HCT116 (cell line): ENCODE results near the gene TPM2. TPM values are rescaled to one million over a fixed set of nuclear protein-coding genes. Genes with fewer than 3 reads are reported as not detected.

Experiments
- ATAC-seq: fragments of 200-7000 bp; cut with Tn5 transposase; 2 replicates; pipeline ENCODE4 v1.9.1; 2020; ENCODE audit warnings: mild to moderate bottlenecking, moderate library complexity
- BruUV-seq: library from RNA; stranded (reverse); fragments of 400-500 nt; replicated peaks from 2 replicates; lab custom pipeline; 2021; lab: Mats Ljungman, UMichigan
- CTCF ChIA-PET: fragments of 300-600 bp; sonication (Branson Sonifier 250); formaldehyde crosslinking; loops from one replicate; lab custom pipeline; 2021; ENCODE audit warnings: antibody characterized with exemption; lab: Charles Lee
- POLR2A ChIA-PET: fragments of 300-600, 350-600 bp; sonication (Branson Sonifier 250); formaldehyde crosslinking; loops from one replicate; lab custom pipeline; 2021; ENCODE audit warnings: antibody characterized with exemption; lab: Charles Lee
- RAD21 ChIA-PET, 2 experiments: fragments of 300-600 bp; sonication (Branson Sonifier 250); formaldehyde crosslinking; loops; one replicate each; lab custom pipeline; 2023; ENCODE audit warnings: low total read pairs in 2 of 2; ENCODE audit not compliant: uncharacterized antibody in 2 of 2, unreplicated experiment in 2 of 2, low non-redundant PET in 1 of 2; lab: Charles Lee
- DNase-seq: peaks from one replicate; pipeline ENCODE4 v3.0.0-alpha.2; 2010; ENCODE audit warnings: low read depth, low spot score
- H2AFZ ChIP-seq: fragments of 200-600 bp; shearing (Covaris generic), sonication (generic); 2 replicates; pipeline ENCODE4 v1.6.1; 2017; ENCODE audit warnings: low read depth, mixed run types, mixed read lengths, antibody characterized with exemption, low read length; ENCODE audit not compliant: poor library complexity, severe bottlenecking
- H3K27ac ChIP-seq: 2 replicates; pipeline ENCODE4 v1.5.1; 2012; ENCODE audit warnings: low read depth, low read length
- H3K27me3 ChIP-seq: fragments of 200-600 bp; sonication (generic); 2 replicates; pipeline ENCODE4 v1.6.1; 2016; ENCODE audit warnings: mixed run types, low read length, mixed read lengths; ENCODE audit not compliant: insufficient read depth
- H3K36me3 ChIP-seq, 2 experiments: fragments of 200-500 bp in 1 of 2; fragments of 200-600 bp in 1 of 2; sonication (Bioruptor generic) in 1 of 2; sonication (generic) in 1 of 2; 2 replicates each; pipeline versions ENCODE4 v1.5.1 to v1.6.1; 2014 to 2016; ENCODE audit warnings: low read length in 2 of 2, inconsistent platforms in 1 of 2, mixed read lengths in 1 of 2, mixed run types in 1 of 2; ENCODE audit not compliant: insufficient read depth in 2 of 2, control insufficient read depth in 1 of 2
- H3K4me1 ChIP-seq, 2 experiments: fragments of 200-600 bp in 1 of 2; sonication (generic) in 1 of 2; 2 replicates each; pipeline versions ENCODE4 v1.5.1 to v1.6.1; 2012 to 2017; ENCODE audit warnings: low read length in 2 of 2, inconsistent platforms in 1 of 2, mild to moderate bottlenecking in 1 of 2, mixed read lengths in 1 of 2, mixed run types in 1 of 2, moderate library complexity in 1 of 2; ENCODE audit not compliant: insufficient read depth in 2 of 2, control insufficient read depth in 1 of 2
- H3K4me2 ChIP-seq: fragments of 200-600 bp; sonication (generic); 2 replicates; pipeline ENCODE4 v1.6.1; 2017; ENCODE audit warnings: mixed run types, low read length, mixed read lengths
- H3K4me3 ChIP-seq, 2 experiments: fragments of 200-600 bp in 1 of 2; sonication (generic) in 1 of 2; replicated peaks in 1 of 2; 2 replicates each; pipeline ENCODE4 v1.5.1; 2011 to 2016; ENCODE audit warnings: low read length in 2 of 2, control low read depth in 1 of 2, low read depth in 1 of 2, mild to moderate bottlenecking in 1 of 2, mixed read lengths in 1 of 2, mixed run types in 1 of 2
- H3K79me2 ChIP-seq: fragments of 200-600 bp; sonication (generic); 2 replicates; pipeline ENCODE4 v1.6.1; 2017; ENCODE audit warnings: mild to moderate bottlenecking, mixed run types, low read length, moderate library complexity, mixed read lengths; ENCODE audit not compliant: insufficient read depth
- H3K9ac ChIP-seq: fragments of 200-600 bp; sonication (generic); 2 replicates; pipeline ENCODE4 v1.6.1; 2016; ENCODE audit warnings: low read length, mixed read lengths
- H3K9me2 ChIP-seq: fragments of 200-600 bp; sonication (generic), shearing (Covaris generic); 2 replicates; pipeline ENCODE4 v1.6.1; 2017; ENCODE audit warnings: mixed run types, mild to moderate bottlenecking, moderate library complexity; ENCODE audit not compliant: insufficient read depth
- H3K9me3 ChIP-seq, 2 experiments: fragments of 200-500 bp in 1 of 2; fragments of 200-600 bp in 1 of 2; sonication (Bioruptor generic) in 1 of 2; sonication (generic) in 1 of 2; 2 replicates each; pipeline ENCODE4 v1.6.1; 2014 to 2017; ENCODE audit warnings: low read length in 2 of 2, mixed read lengths in 2 of 2, inconsistent platforms in 1 of 2, low read depth in 1 of 2, mild to moderate bottlenecking in 1 of 2, mixed run types in 1 of 2, moderate library complexity in 1 of 2; ENCODE audit not compliant: control insufficient read depth in 1 of 2, insufficient read depth in 1 of 2
- H4K20me1 ChIP-seq: fragments of 200-600 bp; sonication (generic), shearing (Covaris generic); 2 replicates; pipeline ENCODE4 v1.6.1; 2017; ENCODE audit warnings: mixed run types, mild to moderate bottlenecking, moderate library complexity; ENCODE audit not compliant: insufficient read depth
- ATF3 ChIP-seq: IDR thresholded peaks from 2 replicates; pipeline ENCODE4 v1.6.1; 2012
- ELF1 ChIP-seq: IDR thresholded peaks from 2 replicates; pipeline ENCODE4 v1.6.1; 2012; ENCODE audit warnings: low read depth, borderline replicate concordance
- EZH2 ChIP-seq: fragments of 200-600 bp; sonication (generic); IDR thresholded peaks from 2 replicates; pipeline ENCODE4 v1.6.1; 2017; ENCODE audit warnings: antibody characterized with exemption, mixed run types
- FOSL1 ChIP-seq: IDR thresholded peaks from 2 replicates; pipeline ENCODE4 v1.6.1; 2012; ENCODE audit warnings: low read depth
- JUND ChIP-seq: IDR thresholded peaks from 2 replicates; pipeline ENCODE4 v1.6.1; 2012
- POLR2AphosphoS5 ChIP-seq: IDR thresholded peaks from 2 replicates; pipeline ENCODE4 v1.6.1; 2011; ENCODE audit warnings: mild to moderate bottlenecking, low read depth, low read length, moderate library complexity
- RAD21 ChIP-seq: IDR thresholded peaks from 2 replicates; pipeline ENCODE4 v1.6.1; 2012; ENCODE audit warnings: low read depth, mild to moderate bottlenecking
- SIN3A ChIP-seq: IDR thresholded peaks from 2 replicates; pipeline ENCODE4 v1.6.1; 2012; ENCODE audit warnings: low read depth
- SP1 ChIP-seq: IDR thresholded peaks from 2 replicates; pipeline ENCODE4 v1.6.1; 2012; ENCODE audit warnings: low read depth
- SRF ChIP-seq: IDR thresholded peaks from 2 replicates; pipeline ENCODE4 v1.6.1; 2012; ENCODE audit warnings: low read depth
- TCF7L2 ChIP-seq: IDR thresholded peaks from 2 replicates; pipeline ENCODE4 v1.7.0; 2011; ENCODE audit warnings: borderline replicate concordance, inconsistent platforms; ENCODE audit not compliant: insufficient read depth, insufficient read length; ENCODE audit errors: extremely low read depth
- YY1 ChIP-seq: IDR thresholded peaks from 2 replicates; pipeline ENCODE4 v1.6.1; 2011; ENCODE audit warnings: low read length, low read depth, moderate library complexity, mild to moderate bottlenecking; ENCODE audit not compliant: insufficient replicate concordance; ENCODE audit errors: extremely low read depth
- ZNF274 ChIP-seq: fragments of 200-500 bp; sonication (Bioruptor generic); IDR thresholded peaks from 2 replicates; pipeline ENCODE4 v1.6.1; 2014; ENCODE audit warnings: mild to moderate bottlenecking, low read depth, low read length, inconsistent platforms
- intact Hi-C: fragments of 100-400 bp; cut with micrococcal nuclease; formaldehyde crosslinking; loops from 2 replicates; pipeline ENCODE4 v1.10.0; 2022
- total RNA-seq: library from RNA; stranded (reverse); gene quantifications from one replicate; pipeline ENCODE4 v1.2.1, GENCODE V29; 2021; ENCODE audit not compliant: unreplicated experiment

The TPM2 gene
- total RNA-seq, 1 experiment from 2014 or later = 278 TPM

- Histone ChIP-seq H3K27me3 (no peaks in the 10 kb centered on the region), H3K9me2 (no peaks in the 10 kb centered on the region), H3K9me3 (no peaks in the 10 kb centered on the region), H3K36me3 (peaks cover 52 to 64% of the 10 kb centered on the region in 2 experiments), H2AFZ (no peak overlapping the region), H4K20me1 (no peaks in the 10 kb centered on the region), H3K4me3 (no peak overlapping the region), H3K79me2 (peaks cover 24% of the 10 kb centered on the region), H3K27ac (no peak overlapping the region), H3K9ac (no peak overlapping the region), H3K4me2 (no peak overlapping the region), H3K4me1 (peaks cover 10 to 12% of the 10 kb centered on the region in 2 experiments)
- intact Hi-C loops = no loop called here
- RAD21 ChIA-PET = no interaction called here
- CTCF ChIA-PET = interaction anchor here (0.9 kb wide), 1 partner anchor 77 kb away, joined by 3 read pairs; no protein-coding TSS in a partner anchor
- BruUV-seq = TSS peak; percentile 2
- ATAC-seq (no peak), DNase-seq (no peak)
- POLR2A ChIA-PET = no interaction called here
- TF ChIP-seq ELF1 (no peak), EZH2 (no peak), RAD21 (no peak)
Measured at GRCh38 chr9:35738186-35738585, 48.5 kb upstream of the TPM2 start.

- ChIA-PET CTCF (interaction anchor here (0.9 to 2.4 kb wide), 2 partner anchors 12 to 76 kb away, joined by 3 to 15 read pairs; partner anchors contain the start of genes GBA2 and RGP1), RAD21 (no interaction called here)
- no peak overlapping the region for H3K4me3 ChIP-seq
- ATAC-seq (no peak), DNase-seq (no peak)
- BruUV-seq = no TSS peak
- no peaks in the 10 kb centered on the region for H4K20me1 ChIP-seq
- no peak overlapping the region for H2AFZ ChIP-seq
- intact Hi-C loops = no loop called here
- H3K4me1 ChIP-seq = peaks cover 10 to 14% of the 10 kb centered on the region in 2 experiments
- TF ChIP-seq JUND = no peak
- TF ChIP-seq SRF = no peak
- TF ChIP-seq TCF7L2 = no peak
- TF ChIP-seq SIN3A = no peak
- no peak for TF ChIP-seq ZNF274
- no peak for TF ChIP-seq SP1
- TF ChIP-seq ATF3 = no peak
- TF ChIP-seq POLR2AphosphoS5 = no peak
- TF ChIP-seq FOSL1 = no peak
- no peak for TF ChIP-seq YY1
- TF ChIP-seq EZH2 = no peak
- TF ChIP-seq, all 23 proteins: peak for 0
- Histone ChIP-seq H3K9me3 (no peaks in the 10 kb centered on the region), H3K9me2 (no peaks in the 10 kb centered on the region), H3K27me3 (no peaks in the 10 kb centered on the region), H3K4me2 (no peak overlapping the region), H3K36me3 (peaks cover 43 to 53% of the 10 kb centered on the region in 2 experiments), H3K9ac (no peak overlapping the region), H3K27ac (no peak overlapping the region; the same call in 1 of the 2 replicates), H3K79me2 (peaks cover 19% of the 10 kb centered on the region)
- POLR2A ChIA-PET = no interaction called here
Measured at GRCh38 chr9:35737143-35737542, 47.4 kb upstream of the TPM2 start.
